HG03342 (cell line): ENCODE measurements around the gene ONECUT2.

Experiments
- ATAC-seq: cut with Tn5 transposase; IDR thresholded peaks from one replicate; pipeline ENCODE4 v1.9.1; 2021; ENCODE audit warnings: mild to moderate bottlenecking, moderate library complexity; ENCODE audit not compliant: unreplicated experiment

Gene ONECUT2

GRCh38 chr18:57523171-57523956 lies 88.2 kb downstream of the ONECUT2 start:
- no peak for ATAC-seq

- ATAC-seq = no peak
Measured at GRCh38 chr18:57527556-57528229, 92.5 kb downstream of the ONECUT2 start.

GRCh38 chr18:57529151-57529550 lies 94.0 kb downstream of the ONECUT2 start:
- no peak for ATAC-seq

GRCh38 chr18:57533006-57533867 lies 98.1 kb downstream of the ONECUT2 start:
- ATAC-seq = no peak

- ATAC-seq = no peak
Measured at GRCh38 chr18:57533868-57534510, 98.8 kb downstream of the ONECUT2 start.

GRCh38 chr18:57534511-57534909 lies 99.3 kb downstream of the ONECUT2 start:
- ATAC-seq = no peak

- no peak for ATAC-seq
Measured at GRCh38 chr18:57538614-57539013, 103.4 kb downstream of the ONECUT2 start.

GRCh38 chr18:57539702-57540101 lies 104.5 kb downstream of the ONECUT2 start:
- no peak for ATAC-seq
